DND-41 (cell line): Measurements from ENCODE around the gene SEMA4C.

Source experiments
- CTCF ChIP-seq: IDR thresholded peaks from 2 replicates; pipeline ENCODE4 v1.5.1; 2012; ENCODE audit warnings: borderline replicate concordance, low read length, moderate library complexity, mild to moderate bottlenecking; ENCODE audit not compliant: poor library complexity, severe bottlenecking; ENCODE audit errors: extremely low read depth
- EZH2 ChIP-seq: IDR thresholded peaks from 3 replicates; pipeline ENCODE4 v1.6.1; 2012; ENCODE audit warnings: borderline replicate concordance, low read depth, mild to moderate bottlenecking, moderate library complexity, low read length, inconsistent platforms; ENCODE audit not compliant: severe bottlenecking

- TF ChIP-seq CTCF (no peak), EZH2 (no peak)
These were observed 12.3 kb upstream of the SEMA4C start for GRCh38 chr2:96882230-96882629.
